ENCODE measurements around the gene GIPR.

Gene GIPR

GRCh38 chr19:45650722-45651121, 17.3 kb upstream of the GIPR start:
- no peak for TF ChIP-seq FOXP2 (optimal IDR thresholded peaks at IDR 0.05; ENCODE audit: borderline replicate concordance, extremely low read depth, extremely low read length, insufficient read depth)
- TF ChIP-seq TAF1 (IDR thresholded peaks at IDR 0.05; ENCODE audit: borderline replicate concordance, insufficient read depth, low read length) = no peak
- no peak for TF ChIP-seq POLR2AphosphoS5 (IDR thresholded peaks at IDR 0.05; ENCODE audit: low read depth, low read length)
- TF ChIP-seq SIN3A (IDR thresholded peaks at IDR 0.05; ENCODE audit: borderline replicate concordance, insufficient read depth, low read length) = no peak
- no peak for TF ChIP-seq REST (IDR thresholded peaks at IDR 0.05; ENCODE audit: insufficient read depth in 1 of 2, low read depth in 2 of 2, low read length in 2 of 2)

- TF ChIP-seq REST (IDR thresholded peaks at IDR 0.05; ENCODE audit: insufficient read depth in 1 of 2, low read depth in 2 of 2, low read length in 2 of 2) (no peak), TAF1 (IDR thresholded peaks at IDR 0.05; ENCODE audit: borderline replicate concordance, insufficient read depth, low read length) (no peak), POLR2AphosphoS5 (IDR thresholded peaks at IDR 0.05; ENCODE audit: low read depth, low read length) (no peak), FOXP2 (optimal IDR thresholded peaks at IDR 0.05; ENCODE audit: borderline replicate concordance, extremely low read depth, extremely low read length, insufficient read depth) (no peak), SIN3A (IDR thresholded peaks at IDR 0.05; ENCODE audit: borderline replicate concordance, insufficient read depth, low read length) (no peak)
Observed at GRCh38 chr19:45653634-45654033, 14.4 kb upstream of the GIPR start.

GRCh38 chr19:45655073-45655472, 12.9 kb upstream of the GIPR start:
- TF ChIP-seq TAF1 (IDR thresholded peaks at IDR 0.05; ENCODE audit: borderline replicate concordance, insufficient read depth, low read length) (no peak), SIN3A (IDR thresholded peaks at IDR 0.05; ENCODE audit: borderline replicate concordance, insufficient read depth, low read length) (no peak), FOXP2 (optimal IDR thresholded peaks at IDR 0.05; ENCODE audit: borderline replicate concordance, extremely low read depth, extremely low read length, insufficient read depth) (no peak), POLR2AphosphoS5 (IDR thresholded peaks at IDR 0.05; ENCODE audit: low read depth, low read length) (no peak), REST (IDR thresholded peaks at IDR 0.05; ENCODE audit: insufficient read depth in 1 of 2, low read depth in 2 of 2, low read length in 2 of 2) (no peak)

- no peak for TF ChIP-seq SIN3A (IDR thresholded peaks at IDR 0.05; ENCODE audit: borderline replicate concordance, insufficient read depth, low read length)
- no peak for TF ChIP-seq POLR2AphosphoS5 (IDR thresholded peaks at IDR 0.05; ENCODE audit: low read depth, low read length)
- TF ChIP-seq REST (IDR thresholded peaks at IDR 0.05; ENCODE audit: insufficient read depth in 1 of 2, low read depth in 2 of 2, low read length in 2 of 2) = no peak
Observed at GRCh38 chr19:45657520-45658167, 10.4 kb upstream of the GIPR start.

All from PFSK-1 (cell line).